Brain pericyte (primary cell): ENCODE data around the gene PDLIM7.

ENCODE experiments used
- DNase-seq: peaks from one replicate; pipeline ENCODE4 v3.0.0-alpha.2; 2012; ENCODE audit warnings: low read depth, low spot score

Gene PDLIM7

DNA sequence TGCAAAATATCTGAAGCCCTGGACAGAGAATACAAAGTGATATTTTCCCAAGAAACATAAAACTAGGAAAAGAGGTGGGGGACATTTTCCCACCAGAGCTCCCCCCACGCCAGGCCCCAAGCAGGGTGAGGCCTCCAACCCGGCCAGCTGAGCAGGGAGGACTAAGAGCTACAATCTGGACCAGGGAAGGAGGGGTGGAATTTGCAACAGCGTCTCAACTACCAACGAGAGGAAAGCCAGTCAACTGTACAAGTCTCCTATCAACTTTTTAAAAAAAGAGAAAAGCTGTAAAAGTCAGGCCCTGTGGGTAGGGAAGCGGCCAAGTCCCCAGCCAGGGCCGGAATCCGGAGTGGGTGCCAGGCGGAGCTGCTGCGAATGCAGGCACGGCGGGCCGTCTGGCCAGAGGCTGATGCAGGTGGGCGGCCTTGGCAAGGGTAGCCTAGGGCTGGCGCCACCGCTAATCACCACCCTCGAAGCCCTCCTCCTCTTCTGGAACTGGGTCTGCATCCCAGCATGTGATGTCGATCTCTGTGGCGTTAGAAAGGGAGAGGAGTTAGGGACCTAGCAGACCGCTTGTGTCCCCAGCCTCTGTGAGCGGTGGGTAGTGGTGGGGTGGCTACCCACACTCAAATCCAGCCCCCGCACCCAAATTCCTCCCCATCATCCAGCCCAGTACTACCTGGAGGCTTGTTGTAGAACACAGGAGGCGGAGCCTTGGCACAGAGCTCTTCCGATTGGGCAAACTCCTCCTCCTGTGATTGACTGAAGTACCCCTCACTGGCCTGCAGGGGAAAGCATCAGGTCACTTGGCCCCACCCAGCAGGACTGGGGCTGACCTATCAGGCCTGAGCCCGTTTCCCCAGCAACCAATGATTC, 40.2 kb downstream of the PDLIM7 start:
- DNase-seq: peak; percentile 82

DNA sequence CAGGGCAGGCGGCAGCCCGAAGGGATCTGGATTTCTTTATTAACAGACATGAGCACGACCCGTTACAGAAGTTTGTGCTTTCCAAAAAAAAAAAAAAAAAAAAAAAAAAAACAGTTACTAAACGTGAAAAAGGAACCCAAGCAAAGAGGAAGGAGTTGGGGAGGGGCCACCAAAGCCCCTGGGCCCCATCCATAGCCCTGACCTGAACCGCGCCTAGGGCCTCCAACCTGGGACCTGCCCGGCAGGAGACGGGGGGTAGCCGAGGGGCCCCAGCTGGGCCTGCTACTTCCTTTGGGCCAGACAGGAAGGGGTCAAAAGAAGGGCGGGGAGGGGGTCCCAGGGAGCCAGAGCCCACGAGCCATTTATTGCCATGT, 40.8 kb downstream of the PDLIM7 start:
- no peak for DNase-seq

DNA sequence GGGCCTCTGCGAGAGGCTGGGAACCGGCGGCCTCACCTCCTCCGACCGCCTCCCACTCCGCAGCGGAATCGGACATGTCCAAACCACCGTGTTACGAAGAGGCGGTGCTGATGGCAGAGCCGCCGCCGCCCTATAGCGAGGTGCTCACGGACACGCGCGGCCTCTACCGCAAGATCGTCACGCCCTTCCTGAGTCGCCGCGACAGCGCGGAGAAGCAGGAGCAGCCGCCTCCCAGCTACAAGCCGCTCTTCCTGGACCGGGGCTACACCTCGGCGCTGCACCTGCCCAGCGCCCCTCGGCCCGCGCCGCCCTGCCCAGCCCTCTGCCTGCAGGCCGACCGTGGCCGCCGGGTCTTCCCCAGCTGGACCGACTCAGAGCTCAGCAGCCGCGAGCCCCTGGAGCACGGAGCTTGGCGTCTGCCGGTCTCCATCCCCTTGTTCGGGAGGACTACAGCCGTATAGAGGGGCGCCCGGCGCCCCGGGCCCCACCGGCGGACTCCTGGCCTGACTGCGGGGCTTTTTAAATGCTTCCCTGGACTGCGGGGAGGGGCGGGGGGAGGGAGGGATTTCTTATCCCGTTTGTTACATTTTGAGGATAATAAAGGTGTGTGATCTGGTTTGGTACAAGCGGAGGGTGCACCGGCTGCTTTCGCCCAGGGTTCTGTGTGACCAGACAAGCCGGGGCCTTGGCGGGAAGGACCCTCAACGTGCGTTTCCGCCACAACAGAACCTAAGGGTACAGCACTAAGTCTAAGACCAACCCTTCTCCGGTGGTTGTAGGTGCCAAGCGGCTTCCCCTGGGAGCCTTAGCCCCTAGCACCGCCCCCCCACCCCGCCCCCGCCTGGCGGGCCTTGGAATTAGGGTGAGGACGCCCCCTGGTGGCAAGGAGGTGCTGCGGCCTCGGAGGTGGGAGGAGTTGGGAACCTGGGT, 41.5 kb downstream of the PDLIM7 start:
- no peak for DNase-seq

DNA sequence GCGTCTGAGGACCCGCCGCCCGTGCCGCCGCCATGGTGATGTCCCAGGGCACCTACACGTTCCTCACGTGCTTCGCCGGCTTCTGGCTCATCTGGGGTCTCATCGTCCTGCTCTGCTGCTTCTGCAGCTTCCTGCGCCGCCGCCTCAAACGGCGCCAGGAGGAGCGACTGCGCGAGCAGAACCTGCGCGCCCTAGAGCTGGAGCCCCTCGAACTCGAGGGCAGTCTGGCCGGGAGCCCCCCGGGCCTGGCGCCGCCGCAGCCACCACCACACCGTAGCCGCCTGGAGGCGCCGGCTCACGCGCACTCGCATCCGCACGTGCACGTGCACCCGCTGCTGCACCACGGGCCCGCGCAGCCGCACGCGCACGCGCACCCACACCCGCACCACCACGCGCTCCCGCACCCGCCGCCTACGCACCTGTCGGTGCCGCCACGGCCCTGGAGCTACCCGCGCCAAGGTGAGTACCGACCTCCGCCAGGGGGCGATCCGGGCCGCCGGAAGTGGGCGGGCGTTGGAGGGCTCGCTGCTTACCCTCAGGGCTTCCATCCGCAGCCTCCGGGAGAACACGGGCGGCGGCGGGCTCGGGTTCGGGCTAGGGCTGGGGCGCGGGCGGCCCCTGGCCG, 42.3 kb downstream of the PDLIM7 start:
- no peak for DNase-seq

DNA sequence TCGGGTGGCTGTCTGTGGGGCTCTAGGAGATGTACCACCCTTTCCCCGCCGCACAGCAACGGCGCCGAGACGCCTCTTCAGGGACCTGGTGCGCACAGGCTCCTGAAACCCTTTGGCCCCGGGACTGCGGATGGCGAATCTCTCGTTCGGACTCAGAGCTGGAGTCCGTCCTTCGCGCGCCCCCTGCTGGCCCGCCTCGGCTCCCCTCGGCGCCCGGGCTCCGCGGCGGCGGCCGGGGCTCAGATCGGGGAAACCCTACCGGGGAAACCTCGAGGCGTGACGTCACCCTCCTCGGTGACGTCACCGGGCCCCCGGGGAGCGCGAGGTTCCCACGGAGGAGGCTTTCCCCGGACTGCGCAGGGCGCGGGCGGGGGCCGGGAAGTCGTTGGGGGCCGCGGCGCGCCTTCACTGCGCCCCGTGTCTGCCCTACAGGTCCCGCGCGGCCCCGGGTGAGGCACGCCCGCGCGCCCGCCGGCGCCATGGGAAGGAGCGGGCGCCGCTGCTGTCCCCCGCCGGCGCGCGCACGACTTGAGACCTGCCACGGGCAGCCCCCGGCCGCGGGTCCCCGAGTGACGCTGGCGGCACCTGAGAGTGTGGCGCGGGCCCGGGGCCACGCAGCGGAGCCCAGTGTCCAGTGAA, 42.9 kb downstream of the PDLIM7 start:
- DNase-seq: peak; percentile 34

DNA sequence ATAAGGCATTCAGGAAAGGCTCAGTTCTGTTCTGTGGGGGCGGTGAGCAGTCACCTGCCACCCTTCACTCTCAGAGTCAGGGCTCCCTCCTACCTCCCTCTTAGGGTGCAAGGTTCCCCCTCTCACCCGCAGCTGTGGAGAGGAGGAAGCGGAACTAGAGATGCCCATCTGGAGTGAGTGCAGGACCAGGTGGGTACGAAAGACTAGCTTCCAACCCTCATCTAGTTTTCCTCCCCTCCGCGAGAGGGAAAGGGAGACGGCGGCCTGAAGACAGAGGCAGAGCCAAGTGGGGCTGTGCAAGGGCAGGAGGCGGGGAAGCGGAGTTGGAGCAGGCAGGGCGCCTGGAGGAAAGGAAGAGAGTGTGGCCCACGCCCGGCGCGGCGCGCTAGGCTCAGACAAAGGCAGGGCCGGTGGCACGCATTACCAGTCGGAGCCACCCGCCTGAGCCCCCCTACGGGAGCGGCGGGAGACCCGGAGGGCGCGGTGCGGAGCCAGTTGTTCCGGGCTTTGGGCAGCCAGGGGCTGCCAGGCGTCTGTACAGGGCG, 43.5 kb downstream of the PDLIM7 start:
- DNase-seq: no peak

DNA sequence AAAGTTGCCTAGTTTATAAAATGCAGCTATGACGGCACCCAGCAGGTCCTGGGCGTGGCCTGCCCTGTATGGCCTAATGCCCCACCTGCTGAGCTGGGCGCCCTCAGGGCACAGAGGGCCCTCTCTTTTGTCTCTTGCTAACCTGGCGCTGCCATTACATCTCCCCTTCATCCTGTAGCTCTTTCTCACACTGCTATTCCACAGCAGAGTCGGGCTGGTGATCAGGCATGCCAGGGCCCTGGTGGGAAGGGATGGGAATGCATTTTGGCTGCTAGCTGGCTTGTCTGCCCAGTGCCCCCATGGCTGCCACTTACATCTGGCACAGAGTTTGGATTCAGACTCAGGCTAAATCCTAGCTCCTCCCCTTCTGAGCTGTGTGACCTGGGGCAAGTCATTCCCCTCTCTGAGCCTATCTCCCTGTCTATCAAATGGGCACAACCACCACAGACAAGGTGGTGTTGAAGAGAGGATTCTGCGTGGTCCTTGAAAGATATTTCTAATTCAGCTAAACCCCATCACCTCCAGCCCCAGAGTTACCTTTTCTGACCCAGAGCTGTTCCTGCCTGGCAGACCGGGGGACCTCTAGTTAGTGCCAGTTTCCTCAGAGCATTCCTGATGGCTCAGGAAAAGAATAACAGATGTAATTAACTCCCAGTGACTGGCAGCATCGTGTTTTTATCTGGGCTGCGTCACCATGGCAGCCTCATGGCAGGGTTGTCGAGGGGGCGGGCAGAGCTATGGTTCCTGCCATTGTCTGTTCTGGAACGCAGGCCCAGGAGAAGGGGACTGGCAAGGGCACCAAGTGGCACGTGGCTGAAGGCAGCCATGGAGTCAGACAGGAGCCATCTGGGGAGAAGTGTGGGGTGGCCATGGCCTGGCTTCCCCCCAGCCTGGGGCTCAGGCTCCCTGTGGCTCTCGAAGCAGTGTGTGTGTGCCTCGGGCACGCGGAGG, 44.4 kb downstream of the PDLIM7 start:
- DNase-seq: no peak

DNA sequence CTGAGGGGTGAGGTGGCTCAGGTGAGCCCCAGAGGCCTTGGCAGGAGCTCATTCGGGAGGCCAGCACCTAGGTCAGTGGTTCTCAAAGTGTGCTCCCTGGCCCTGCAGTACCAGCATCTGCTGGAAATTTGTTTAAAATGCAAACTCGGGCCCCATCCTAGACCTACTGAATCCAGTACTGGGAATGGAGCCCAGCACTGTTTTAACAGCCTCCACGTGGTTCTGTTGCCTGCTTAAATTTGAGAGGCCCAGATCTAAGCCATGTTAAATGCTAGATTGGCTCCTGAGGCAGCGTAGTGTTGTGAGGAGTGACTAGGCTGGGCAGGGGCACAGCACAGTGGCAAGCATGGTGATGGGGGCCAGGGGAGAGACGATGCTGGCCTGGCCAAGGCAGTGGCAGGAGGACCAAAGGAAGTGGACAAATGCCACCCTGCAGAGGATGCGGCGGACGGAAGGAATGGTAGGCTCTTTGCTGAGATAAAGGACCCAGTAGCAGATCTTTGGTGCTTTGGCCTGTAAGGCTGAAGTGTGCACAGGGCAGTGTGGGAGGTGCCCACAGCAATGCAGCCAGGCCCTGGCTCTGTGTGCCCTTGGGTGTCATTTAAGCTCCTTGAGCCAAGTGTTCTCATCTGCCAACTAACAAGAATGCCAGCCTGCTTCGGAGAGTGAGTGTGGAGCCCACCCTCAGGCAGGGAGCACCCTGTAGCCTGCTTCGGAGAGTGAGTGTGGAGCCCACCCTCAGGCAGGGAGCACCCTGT, 46.6 kb downstream of the PDLIM7 start:
- DNase-seq: no peak

DNA sequence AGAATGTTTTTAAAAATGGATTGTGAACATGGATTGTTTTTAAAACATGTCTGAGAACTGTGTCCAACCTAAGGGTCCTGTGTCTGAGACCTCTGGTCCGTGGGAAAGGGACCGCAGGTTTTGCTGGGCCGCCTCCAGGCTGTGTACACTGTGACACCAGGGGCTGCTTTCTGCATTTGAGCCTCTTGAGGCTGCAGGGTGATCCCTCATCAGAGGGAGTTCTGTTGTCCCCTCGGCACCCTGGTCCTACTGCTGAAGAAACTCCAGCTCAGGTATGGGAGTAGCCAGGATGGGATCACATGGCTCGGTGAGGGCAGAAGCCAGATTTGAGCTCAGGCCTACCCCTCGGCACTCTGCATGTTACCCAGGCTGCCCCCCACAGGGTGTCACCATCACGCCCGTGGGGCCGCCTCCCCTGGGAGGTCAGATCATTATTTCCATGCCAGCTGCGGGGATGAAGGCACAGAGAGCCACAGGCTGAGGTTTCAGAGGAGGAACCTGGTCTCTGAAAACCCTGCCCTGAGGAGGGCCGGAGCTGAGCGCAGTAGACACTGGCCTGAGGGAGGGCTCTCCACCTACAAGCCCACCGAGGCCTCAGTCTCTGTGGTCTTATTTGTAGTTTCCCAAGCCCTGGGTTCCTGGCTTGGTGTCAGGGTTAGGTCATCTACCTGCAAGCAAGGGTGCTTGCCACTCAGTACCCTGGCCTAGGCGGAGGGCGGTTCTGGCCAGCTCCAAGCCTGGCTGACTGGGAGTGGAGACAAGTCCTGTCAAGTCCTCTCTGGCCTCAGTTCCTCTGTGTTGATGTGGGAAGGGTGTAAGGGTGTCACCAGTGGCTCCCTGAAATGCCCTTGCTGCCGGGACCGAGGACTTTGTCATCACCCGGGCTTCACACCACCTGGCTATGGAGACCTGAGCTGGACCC, 48.0 kb downstream of the PDLIM7 start:
- no peak for DNase-seq

DNA sequence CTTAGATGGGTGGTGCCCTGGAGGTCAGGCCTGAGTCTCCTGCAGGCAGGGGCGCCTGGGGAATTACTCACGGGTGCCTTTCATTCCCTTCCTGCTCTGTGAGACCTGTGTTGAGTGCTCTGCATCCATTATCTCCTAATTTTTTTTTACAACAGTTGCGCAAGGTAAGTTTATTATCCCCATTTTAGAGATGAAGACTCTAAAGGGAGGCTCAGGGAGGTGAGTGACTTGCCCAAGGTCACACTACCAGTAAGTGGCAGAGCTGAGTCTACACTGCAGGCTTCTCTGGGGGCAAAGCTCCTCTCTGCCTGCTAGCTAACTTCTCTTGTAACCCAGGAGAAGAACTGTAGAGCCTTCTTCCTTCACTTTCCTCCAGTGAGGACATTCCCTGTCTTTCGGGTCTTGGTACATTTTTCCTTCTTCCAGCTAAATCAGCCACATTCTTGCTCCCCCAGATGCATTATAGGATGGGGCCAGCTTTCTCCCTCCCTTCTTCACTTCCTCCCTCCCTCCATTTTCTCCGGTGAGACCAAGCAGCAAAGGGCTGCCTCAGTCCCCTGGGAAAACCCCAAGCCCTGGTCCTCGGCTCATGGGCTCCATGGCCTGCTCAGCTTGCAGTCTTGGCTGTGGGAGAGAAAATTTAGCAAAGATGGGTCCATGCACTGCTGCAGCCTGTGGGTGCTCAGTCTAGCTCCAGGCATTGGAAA, 49.0 kb downstream of the PDLIM7 start:
- DNase-seq: no peak

DNA sequence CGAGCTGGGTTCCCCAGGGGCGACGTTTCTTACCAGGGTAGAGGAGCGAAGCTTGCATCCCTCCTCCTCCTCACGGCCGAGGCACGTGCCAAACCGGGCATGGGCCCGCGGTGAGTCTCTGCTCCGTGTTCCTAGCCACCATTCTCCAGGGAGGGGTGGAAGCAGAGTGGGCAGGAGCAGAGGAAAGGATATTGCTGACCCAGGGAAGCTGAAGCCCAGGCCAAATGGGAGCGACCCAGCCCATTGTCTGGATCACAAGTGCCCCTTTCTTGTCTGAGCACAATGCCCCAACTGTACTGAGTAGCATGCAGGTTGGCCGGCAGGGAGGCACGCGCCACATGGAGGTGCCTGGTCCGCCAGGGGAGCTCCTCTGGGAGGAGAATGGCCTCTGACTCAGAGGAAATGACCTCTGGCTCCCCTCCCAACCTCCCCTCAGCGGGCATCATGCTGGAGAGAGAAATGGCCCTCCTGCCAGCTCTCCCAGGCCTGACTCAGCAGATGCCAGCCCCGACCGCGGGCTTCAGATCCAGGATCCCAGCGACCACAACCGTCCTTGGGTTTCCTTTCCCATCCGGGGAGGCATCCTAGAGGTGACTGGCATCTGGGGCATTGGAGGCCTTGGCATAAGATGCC, 49.7 kb downstream of the PDLIM7 start:
- DNase-seq: peak; percentile 47

DNA sequence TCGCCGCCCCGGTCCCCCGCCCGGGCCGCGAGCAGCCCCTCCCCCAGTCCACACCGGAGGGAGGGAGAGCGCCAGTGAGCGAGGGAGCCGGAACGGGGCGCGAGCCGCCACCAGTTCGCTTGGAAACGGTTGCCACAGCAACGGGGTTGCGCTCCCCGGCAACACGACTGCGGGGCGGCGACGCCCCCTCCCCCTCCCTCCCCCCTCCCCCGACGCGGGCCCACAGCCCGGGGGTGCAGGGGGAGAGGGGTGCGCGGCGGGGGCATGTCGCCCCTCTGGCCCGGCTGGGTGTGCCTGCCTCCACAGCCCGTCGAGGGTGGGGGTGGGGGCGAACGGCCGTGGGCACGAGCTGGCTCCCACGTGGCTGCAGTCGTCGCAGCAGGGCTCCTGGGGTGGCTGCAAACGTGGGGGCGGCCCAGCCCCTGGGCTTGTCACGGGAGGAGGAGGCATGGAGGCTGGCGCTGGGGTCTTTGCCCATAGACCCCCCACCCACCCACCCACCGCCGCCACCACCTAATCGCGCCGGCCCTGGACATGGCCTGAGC, 50.3 kb downstream of the PDLIM7 start:
- DNase-seq: no peak

DNA sequence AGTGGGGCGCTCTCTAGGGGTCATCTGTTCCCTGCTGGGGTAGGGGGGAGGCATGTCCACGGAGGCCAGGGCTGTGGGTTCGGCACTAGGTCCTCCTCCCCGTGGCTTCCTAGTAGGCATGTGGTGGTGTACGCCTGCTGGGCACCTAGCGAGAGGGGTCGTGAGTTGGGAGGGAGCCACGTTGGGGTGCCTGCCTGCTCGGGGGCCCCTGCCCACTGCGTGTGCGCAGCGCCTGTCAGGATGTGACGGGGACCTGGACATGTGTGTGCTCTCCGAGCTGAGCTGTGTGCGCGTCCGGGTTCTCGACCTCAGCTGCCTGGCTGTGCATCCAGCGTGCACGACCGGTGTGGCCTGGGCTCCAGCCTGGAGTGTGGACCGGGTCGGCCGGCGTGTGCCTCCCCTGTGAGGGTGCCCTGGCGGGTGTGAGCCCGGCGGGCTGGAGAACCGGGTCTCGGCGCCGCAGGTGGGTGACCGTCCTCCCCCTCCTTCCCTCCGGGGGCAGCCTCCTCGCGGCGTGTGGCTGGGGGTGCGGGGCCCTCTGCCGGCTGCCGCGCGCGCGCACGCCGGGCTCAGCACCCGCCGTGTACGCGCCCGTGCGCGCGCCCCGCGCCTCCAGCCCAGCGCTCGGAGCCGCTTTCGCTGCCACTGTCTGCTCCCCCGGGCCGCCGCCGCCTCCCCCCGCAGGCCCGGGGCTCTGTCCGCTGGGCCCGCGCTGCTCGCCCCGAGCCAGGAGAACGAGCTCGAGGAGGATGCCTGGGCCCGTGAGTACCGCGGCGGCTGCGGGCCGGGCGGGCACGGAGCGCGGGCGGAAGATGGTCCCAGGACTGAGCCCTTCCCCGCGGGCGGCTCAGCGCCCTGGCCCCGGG, 51.0 kb downstream of the PDLIM7 start, which contains the start of gene PRR7:
Gene PRR7 (plus strand): TSS at position 615 of the 866 bp plus-strand sequence. CDS start 8,254 bp downstream, outside the sequence.
- no peak for DNase-seq

DNA sequence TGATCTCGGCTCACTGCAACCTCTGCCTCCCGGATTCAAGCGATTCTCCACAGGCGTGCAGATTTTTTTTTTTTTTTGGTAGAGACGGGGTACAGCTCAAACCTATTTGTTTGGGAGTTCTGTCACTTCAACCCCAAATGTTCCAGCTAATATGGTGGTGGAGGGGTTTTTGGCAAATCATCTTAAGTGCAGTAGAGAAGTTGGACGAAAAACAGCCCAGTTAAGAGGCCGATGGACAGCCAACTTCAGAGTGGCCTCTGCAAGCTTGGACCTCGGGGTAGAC, 51.5 kb downstream of the PDLIM7 start:
- DNase-seq: no peak

DNA sequence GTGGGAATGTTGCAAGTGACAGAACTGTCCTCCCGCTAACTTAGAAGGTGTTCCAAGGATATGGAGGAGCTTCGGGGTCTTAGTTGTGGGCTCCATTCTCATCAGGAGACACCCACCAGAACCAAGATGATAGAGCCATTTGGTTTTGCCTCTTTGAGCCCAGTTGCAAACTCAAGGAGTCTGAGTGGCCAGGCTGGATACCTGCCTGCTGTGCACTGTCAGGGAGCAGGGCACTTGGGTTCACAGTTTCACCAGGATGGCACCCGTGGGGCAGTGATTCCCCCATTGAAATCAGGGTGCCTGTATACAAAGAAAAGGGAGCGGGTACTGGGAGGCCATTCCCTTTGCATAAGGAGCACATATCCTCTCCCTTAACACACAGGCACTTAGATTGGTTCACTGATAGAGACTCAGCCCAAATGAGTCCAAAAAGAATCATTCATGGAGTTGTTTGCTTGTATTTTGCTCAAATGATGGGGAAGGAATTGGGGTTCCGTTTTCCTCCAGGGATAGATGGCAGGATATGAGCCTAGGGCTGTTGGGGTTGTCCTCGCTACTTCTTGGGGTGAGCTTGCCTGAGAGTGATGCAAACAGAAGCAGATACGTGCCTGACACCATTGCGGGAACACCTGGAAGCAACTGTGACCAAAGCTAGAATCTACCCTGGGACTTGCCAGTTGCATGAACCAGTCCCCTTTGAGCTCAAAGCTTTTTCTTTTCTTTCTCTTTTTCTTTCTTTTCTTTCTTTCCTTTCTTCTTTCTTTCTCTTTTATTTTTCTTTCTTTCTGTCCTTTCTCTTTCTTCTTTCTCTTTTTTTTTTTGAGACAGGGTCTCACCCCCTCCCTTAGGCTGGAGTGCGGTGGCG, 52.1 kb downstream of the PDLIM7 start:
- DNase-seq: no peak
